OCI-M2 (cell line): ENCODE measurements around the gene ZBTB5.
"Not testable (repeated sequence)": the region's sequence is repeated elsewhere in the genome, so short reads cannot be mapped to it uniquely, and the experiment has no call there.

Source experiments
- DNase-seq: peaks from one replicate; lab custom pipeline; 2025; ENCODE audit not compliant: unreplicated experiment; lab: John Stamatoyannopoulos, UW

Gene ZBTB5, protein sequence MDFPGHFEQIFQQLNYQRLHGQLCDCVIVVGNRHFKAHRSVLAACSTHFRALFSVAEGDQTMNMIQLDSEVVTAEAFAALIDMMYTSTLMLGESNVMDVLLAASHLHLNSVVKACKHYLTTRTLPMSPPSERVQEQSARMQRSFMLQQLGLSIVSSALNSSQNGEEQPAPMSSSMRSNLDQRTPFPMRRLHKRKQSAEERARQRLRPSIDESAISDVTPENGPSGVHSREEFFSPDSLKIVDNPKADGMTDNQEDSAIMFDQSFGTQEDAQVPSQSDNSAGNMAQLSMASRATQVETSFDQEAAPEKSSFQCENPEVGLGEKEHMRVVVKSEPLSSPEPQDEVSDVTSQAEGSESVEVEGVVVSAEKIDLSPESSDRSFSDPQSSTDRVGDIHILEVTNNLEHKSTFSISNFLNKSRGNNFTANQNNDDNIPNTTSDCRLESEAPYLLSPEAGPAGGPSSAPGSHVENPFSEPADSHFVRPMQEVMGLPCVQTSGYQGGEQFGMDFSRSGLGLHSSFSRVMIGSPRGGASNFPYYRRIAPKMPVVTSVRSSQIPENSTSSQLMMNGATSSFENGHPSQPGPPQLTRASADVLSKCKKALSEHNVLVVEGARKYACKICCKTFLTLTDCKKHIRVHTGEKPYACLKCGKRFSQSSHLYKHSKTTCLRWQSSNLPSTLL

GRCh38 chr9:37465249-37466036 lies at the start of gene ZBTB5:
ZBTB5 (minus strand) TSS chr9:37465450; CDS start chr9:37442551, 22,899 bp downstream.
- DNase-seq: peak; percentile 91

DNA sequence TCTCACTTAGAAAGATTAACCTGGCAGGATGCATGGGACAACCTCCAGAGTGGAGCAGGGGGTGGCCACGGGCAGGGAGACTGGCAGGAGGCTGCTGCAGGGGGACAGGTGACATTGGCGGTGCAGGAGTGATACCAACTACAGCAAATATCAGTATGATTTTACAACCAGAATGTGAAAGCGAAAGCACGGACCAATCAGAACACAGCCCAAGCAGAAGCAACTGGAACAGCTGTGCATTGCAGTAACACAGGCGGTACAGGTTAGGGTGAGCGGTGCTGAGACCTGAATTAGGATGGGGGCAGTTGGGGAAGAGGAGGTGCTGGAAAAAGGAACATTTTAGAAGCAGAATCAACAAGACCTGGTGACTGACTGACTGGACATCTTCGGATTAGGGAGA lies 49.7 kb upstream of the ZBTB5 start:
- no peak for DNase-seq

DNA sequence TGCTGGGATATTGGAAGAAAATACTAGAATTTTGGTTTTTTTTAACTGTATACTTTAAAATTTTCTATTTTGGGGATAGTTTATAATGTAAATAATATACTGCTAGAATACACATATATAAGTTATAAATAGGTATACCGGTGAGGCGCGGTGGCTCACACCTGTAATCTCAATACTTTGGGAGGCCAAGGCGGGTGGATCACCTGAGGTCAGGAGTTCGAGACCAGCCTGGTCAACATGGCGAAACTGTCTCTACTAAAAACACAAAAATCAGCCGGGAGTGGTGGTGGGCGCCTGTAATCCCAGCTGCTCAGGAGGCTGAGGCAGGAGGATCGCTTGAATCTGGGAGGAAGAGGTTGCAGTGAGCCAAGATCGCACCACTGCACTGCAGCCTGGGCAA lies 49.2 kb upstream of the ZBTB5 start:
- not testable (repeated sequence) for DNase-seq

GRCh38 chr9:37512437-37512836 lies 47.2 kb upstream of the ZBTB5 start:
- no peak for DNase-seq

DNA sequence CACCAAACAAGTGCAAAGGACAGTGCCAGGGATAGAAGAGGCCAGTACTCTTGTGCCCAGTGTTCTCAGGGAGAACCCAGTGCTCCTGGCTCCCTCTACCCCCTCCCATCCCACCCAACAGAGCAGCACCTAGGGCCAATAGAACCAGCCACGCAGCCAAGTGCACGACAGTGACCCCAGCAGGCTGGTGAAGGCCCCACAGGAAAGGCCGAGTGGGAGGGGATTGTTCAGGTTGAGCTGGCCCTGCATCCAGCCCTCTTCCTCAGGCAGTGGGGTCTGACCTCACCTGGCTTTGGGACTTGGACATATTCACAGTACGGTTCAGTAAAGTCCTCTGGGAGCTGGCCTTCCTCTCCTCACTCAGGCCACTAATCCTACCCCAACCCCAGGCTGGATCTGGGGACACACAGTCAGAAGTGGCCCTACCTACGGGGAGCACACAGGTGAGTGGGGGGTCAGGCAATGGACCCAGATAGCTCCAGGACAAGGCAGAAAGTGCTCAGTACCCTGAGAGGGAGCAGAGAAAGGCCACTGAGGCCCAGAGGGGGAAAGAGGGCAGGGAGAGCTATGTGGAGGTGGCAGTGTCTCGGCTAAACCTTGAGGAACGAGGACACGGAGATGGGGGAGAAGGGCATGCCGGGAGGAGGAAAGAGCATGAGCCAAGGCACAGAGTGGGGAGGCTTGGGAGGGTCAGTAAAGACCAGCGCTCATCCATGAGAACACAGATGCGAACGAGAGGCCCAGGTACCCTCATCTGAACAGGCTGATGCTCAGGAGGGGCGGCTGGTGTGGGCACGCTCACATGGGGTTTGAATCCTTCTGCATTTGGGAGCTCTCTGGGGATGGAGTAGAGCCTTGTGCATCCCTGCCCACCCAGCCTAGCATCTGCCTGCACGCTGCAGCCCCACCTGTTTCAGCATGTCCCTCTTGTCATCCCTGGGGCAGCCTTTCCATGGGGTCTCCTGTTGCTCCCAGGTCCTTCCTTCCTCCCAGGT lies 46.1 kb upstream of the ZBTB5 start:
- DNase-seq: no peak

DNA sequence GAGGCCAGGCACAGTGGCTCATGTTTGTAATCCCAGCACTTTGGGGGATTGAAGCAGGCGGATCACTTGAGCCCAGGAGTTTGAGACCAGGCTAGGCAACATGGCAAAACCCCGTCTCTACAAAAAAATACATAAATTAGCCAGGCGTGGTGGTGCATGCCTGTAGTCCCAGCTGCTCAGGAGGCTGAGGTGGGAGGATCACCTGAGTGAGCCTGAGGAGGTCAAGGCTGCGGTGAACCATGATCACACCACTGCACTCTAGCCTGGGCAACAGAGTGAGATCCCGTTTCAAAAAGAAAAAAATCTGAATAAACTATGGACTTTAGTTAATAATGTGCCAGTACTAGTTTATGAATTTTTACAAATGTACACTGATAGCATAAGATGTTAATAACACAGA lies 44.8 kb upstream of the ZBTB5 start:
- not testable (repeated sequence) for DNase-seq

- no peak for DNase-seq
These were observed 44.3 kb upstream of the ZBTB5 start for GRCh38 chr9:37509536-37509935.

DNA sequence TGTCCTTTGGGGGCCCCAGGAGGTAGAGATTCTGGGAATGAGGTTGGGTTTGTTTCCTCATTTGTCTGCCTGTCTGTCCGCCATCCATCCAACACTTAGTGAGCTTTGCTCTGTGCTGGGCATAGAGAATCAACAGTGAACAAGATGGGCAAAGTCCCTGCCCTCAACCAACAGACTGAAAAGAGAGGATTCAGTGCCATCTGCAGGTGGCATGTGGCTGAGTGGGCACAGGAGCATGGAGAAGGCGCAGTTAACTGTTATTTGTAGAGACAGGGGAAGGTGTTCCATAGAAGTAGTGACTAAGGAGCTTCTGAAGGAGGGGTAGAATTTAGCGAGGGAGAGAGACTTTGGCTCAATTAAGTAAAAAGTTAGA lies 43.6 kb upstream of the ZBTB5 start:
- no peak for DNase-seq

GRCh38 chr9:37508135-37508833 lies 43.0 kb upstream of the ZBTB5 start:
- DNase-seq: no peak

DNA sequence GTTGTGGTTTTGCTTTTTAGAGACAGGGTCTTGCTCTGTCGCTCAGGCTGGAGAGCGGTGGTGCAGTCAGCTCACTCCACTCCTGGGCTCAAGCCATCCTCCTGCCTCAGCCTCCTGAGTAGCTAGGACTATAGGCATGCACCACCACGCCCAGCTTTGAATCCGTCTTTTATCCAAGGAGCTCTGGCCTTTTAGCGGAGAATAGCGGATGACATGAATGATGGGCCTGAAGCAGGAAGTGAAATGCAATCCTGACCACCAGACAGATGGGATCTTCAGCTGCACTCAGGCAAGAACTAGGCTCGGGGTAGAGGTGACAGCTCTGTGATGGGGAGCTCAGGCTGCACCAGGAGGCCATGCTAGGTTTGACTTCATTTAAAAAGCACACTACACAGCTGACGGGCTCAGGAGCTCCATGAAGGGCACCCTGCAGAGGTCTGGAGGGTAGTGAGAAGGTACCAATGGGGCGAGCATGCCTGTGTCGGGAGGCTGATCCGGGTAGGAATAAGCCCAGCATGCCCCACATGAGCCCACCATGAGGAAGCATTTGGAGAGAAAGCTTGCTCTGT lies 42.4 kb upstream of the ZBTB5 start:
- DNase-seq: no peak

GRCh38 chr9:37504605-37505004 lies 39.4 kb upstream of the ZBTB5 start:
- DNase-seq: no peak

- DNase-seq: no peak
These were observed 38.5 kb upstream of the ZBTB5 start for GRCh38 chr9:37503736-37504135.

DNA sequence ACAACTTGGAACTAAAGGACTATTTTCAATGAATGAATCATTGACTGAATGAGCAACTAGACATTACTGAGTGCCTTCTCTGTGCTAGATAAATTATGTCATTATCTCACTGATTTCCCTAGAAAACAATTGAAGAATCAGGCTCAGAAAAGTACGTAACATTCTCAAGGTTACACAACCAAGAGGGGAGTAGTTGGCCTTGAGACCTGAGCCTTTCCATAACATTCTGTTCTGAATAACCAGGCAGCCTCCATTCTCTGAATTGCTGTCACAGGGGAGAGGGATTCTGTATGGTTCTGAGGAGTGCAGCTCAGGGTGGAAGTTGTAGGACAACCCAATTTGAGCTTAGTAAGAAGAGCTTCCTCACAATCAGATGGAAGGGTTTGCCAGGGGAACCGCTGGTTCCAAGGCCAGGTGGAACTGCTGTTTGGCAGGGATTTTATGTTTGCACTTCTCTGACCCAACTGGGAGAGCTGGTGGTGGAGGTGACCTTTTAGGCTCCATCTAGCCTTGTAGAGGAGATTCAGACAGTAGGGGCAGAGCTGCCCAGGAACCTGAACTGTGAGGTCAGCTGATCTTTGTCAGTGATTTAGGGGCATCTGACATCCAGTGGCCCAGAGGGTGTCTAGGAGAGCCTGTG lies 36.8 kb upstream of the ZBTB5 start:
- DNase-seq: no peak

GRCh38 chr9:37499297-37499696 lies 34.0 kb upstream of the ZBTB5 start:
- no peak for DNase-seq

GRCh38 chr9:37498457-37498856 lies 33.2 kb upstream of the ZBTB5 start:
- DNase-seq: no peak

GRCh38 chr9:37497320-37497719 lies 32.1 kb upstream of the ZBTB5 start:
- no peak for DNase-seq

- DNase-seq: no peak
These were observed 30.8 kb upstream of the ZBTB5 start for GRCh38 chr9:37496020-37496419.

DNA sequence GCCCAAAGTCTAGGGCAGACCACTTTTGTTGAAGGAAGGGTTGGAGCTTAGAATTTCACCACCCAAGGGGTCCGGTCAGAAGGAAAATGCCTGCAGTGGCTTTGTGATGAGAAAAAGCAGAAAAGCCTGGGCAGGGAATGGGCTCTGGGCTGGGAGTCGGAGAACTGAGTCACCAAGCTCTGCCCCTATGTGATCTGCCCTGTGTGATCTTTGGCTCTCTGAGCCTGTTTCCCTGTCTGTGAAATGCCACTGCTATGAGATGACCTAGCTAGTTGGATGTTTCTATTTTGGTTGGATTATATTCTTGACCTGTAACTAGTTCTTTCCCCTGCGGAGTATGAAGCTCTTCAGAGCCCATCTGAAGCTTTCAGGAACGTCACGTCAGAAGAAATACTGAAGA lies 30.3 kb upstream of the ZBTB5 start:
- DNase-seq: no peak

GRCh38 chr9:37491939-37492338 lies 26.7 kb upstream of the ZBTB5 start:
- DNase-seq: no peak
